ENCODE results near the gene CNGA1. TPM values are rescaled to one million over a fixed set of nuclear protein-coding genes. Genes with fewer than 3 reads are reported as not detected.

The CNGA1 gene
- total RNA-seq, 1 donor from 2014 or later, result not detected

GRCh38 chr4:47913330-47913729 is 103.2 kb downstream of the CNGA1 start:
- DNase-seq (ENCODE audit: low read depth, low spot score), result no peak

GRCh38 chr4:47907089-47907646 is 109.3 kb downstream of the CNGA1 start:
- DNase-seq (ENCODE audit: low read depth, low spot score), result no peak

GRCh38 chr4:47899639-47900038 is 116.8 kb downstream of the CNGA1 start:
- no peak for DNase-seq (ENCODE audit: low read depth, low spot score)

GRCh38 chr4:47891928-47892327 is 124.6 kb downstream of the CNGA1 start:
- no peak for DNase-seq (ENCODE audit: low read depth, low spot score)

Other genes starting within 250 kb of the CNGA1 start
- 0.07 and 0.56 TPM in 2 replicates for gene CORIN, start 178.6 kb downstream of the CNGA1 start, total RNA-seq
- 5.7 and 9.0 TPM in 2 replicates for gene NFXL1, start 102.1 kb downstream of the CNGA1 start, total RNA-seq
- gene NIPAL1, start 91 bp upstream of the CNGA1 start, total RNA-seq, result 0.78 and 1.6 TPM in 2 replicates
- gene TXK, start 117.6 kb upstream of the CNGA1 start, total RNA-seq, result 0.04 and 0.07 TPM in 2 replicates